HG02798 (cell line): ENCODE measurements around the gene RUNX1.
A peak's percentile ranks its signal among the peaks of the same experiment; 100 is the strongest.

Source experiments
- ATAC-seq: cut with Tn5 transposase; IDR thresholded peaks from one replicate; pipeline ENCODE4 v1.9.1; 2021; ENCODE audit warnings: mild to moderate bottlenecking; ENCODE audit not compliant: unreplicated experiment, poor library complexity

Gene RUNX1

GRCh38 chr21:34871026-34871908 is 177.8 kb downstream of the RUNX1 start:
- ATAC-seq: no peak

GRCh38 chr21:34870246-34870645 is 178.9 kb downstream of the RUNX1 start:
- no peak for ATAC-seq

GRCh38 chr21:34869545-34869944 is 179.6 kb downstream of the RUNX1 start:
- no peak for ATAC-seq

GRCh38 chr21:34867785-34868184 is 181.3 kb downstream of the RUNX1 start:
- ATAC-seq: no peak

- ATAC-seq: peak; percentile 92
These were observed 183.5 kb downstream of the RUNX1 start for GRCh38 chr21:34865400-34866241.

- no peak for ATAC-seq
These were observed 184.5 kb downstream of the RUNX1 start for GRCh38 chr21:34864370-34865149.

GRCh38 chr21:34862951-34863350 is 186.2 kb downstream of the RUNX1 start:
- ATAC-seq: no peak

- no peak for ATAC-seq
These were observed 187.8 kb downstream of the RUNX1 start for GRCh38 chr21:34861258-34861657.

GRCh38 chr21:34859976-34860653 is 189.0 kb downstream of the RUNX1 start:
- no peak for ATAC-seq

- no peak for ATAC-seq
These were observed 190.5 kb downstream of the RUNX1 start for GRCh38 chr21:34858559-34858958.

- no peak for ATAC-seq
These were observed 191.2 kb downstream of the RUNX1 start for GRCh38 chr21:34857874-34858273.

GRCh38 chr21:34857122-34857713 is 191.9 kb downstream of the RUNX1 start:
- ATAC-seq: no peak

- ATAC-seq: no peak
These were observed 196.7 kb downstream of the RUNX1 start for GRCh38 chr21:34852448-34852847.

GRCh38 chr21:34850166-34850690 is 198.9 kb downstream of the RUNX1 start:
- no peak for ATAC-seq

- no peak for ATAC-seq
These were observed 202.4 kb downstream of the RUNX1 start for GRCh38 chr21:34846601-34847112.

GRCh38 chr21:34845521-34846451 is 203.3 kb downstream of the RUNX1 start:
- ATAC-seq: peak; percentile 90

- no peak for ATAC-seq
These were observed 204.2 kb downstream of the RUNX1 start for GRCh38 chr21:34844924-34845238.
